Liver (tissue), 9 donors: Measurements from ENCODE around the gene IMPDH2. TPM values are rescaled to one million over a fixed set of nuclear protein-coding genes. Genes with fewer than 3 reads are reported as not detected.

Experiments used
- DNase-seq: peaks from one replicate; pipeline ENCODE4 v3.0.0-alpha.2; 2017; ENCODE audit warnings: low spot score
- H3K27ac ChIP-seq, 2 donors: one replicate each; pipeline ENCODE4 v1.7.0; 2013; ENCODE audit warnings: inconsistent platforms in 2 of 2, low read length in 2 of 2, control low read depth in 1 of 2, low read depth in 1 of 2, mild to moderate bottlenecking in 1 of 2
- H3K27me3 ChIP-seq, 4 donors: one replicate each; pipeline versions ENCODE4 v1.6.1 to v1.7.0; 2013; ENCODE audit warnings: low read length in 3 of 4, inconsistent platforms in 1 of 4, mild to moderate bottlenecking in 1 of 4, moderate library complexity in 1 of 4; ENCODE audit not compliant: control insufficient read depth in 4 of 4, insufficient read depth in 4 of 4
- H3K36me3 ChIP-seq, 4 donors: one replicate each; pipeline versions ENCODE4 v1.6.1 to v1.7.0; 2013; ENCODE audit warnings: low read length in 3 of 4, mild to moderate bottlenecking in 3 of 4, low read depth in 1 of 4, moderate library complexity in 1 of 4; ENCODE audit not compliant: control insufficient read depth in 4 of 4, insufficient read depth in 3 of 4
- H3K4me1 ChIP-seq, 4 donors: one replicate each; pipeline versions ENCODE4 v1.6.1 to v1.7.0; 2013; ENCODE audit warnings: low read length in 3 of 4, mild to moderate bottlenecking in 3 of 4, moderate library complexity in 1 of 4; ENCODE audit not compliant: control insufficient read depth in 4 of 4, insufficient read depth in 4 of 4
- H3K4me3 ChIP-seq, 3 donors: one replicate each; pipeline versions ENCODE4 v1.6.1 to v1.7.0; 2013; ENCODE audit warnings: low read length in 3 of 3, control low read depth in 1 of 3, low read depth in 1 of 3, mild to moderate bottlenecking in 1 of 3
- H3K9ac ChIP-seq, 2 donors: one replicate each; pipeline ENCODE4 v1.7.0; 2013; ENCODE audit warnings: low read length in 2 of 2, mild to moderate bottlenecking in 2 of 2, moderate library complexity in 2 of 2, control low read depth in 1 of 2, low read depth in 1 of 2
- H3K9me3 ChIP-seq, 4 donors: one replicate each; pipeline versions ENCODE4 v1.6.1 to v1.7.0; 2013; ENCODE audit warnings: low read length in 3 of 4; ENCODE audit not compliant: control insufficient read depth in 4 of 4
- ATF3 ChIP-seq: IDR thresholded peaks from 2 replicates; pipeline ENCODE4 v1.6.1; 2016; ENCODE audit warnings: antibody characterized with exemption
- CTCF ChIP-seq: fragments of 150-350 bp; IDR thresholded peaks from 2 replicates; pipeline ENCODE4 v1.5.1; 2017; ENCODE audit warnings: improper control_type of control experiment, low read depth, low read length; ENCODE audit not compliant: missing input control
- EGR1 ChIP-seq, 2 donors: IDR thresholded peaks; 2 replicates each; pipeline ENCODE4 v1.6.1; 2016 to 2018; ENCODE audit warnings: antibody characterized with exemption in 2 of 2, low read depth in 2 of 2
- FOXA1 ChIP-seq: IDR thresholded peaks from 2 replicates; pipeline ENCODE4 v1.6.1; 2016; ENCODE audit warnings: antibody characterized with exemption
- FOXA2 ChIP-seq: IDR thresholded peaks from 2 replicates; pipeline ENCODE4 v1.6.1; 2016; ENCODE audit warnings: antibody characterized with exemption
- GABPA ChIP-seq, 2 donors: IDR thresholded peaks in 1 of 2; conservative IDR thresholded peaks in 1 of 2; 2 replicates each; pipeline ENCODE4 v1.6.1; 2016; ENCODE audit warnings: antibody characterized with exemption in 2 of 2, mild to moderate bottlenecking in 1 of 2, moderate library complexity in 1 of 2
- HNF4A ChIP-seq, 2 donors: conservative IDR thresholded peaks; 2 replicates each; pipeline ENCODE4 v1.6.1; 2016; ENCODE audit warnings: antibody characterized with exemption in 2 of 2, mild to moderate bottlenecking in 2 of 2
- HNF4G ChIP-seq: IDR thresholded peaks from 2 replicates; pipeline ENCODE4 v1.6.1; 2016; ENCODE audit warnings: antibody characterized with exemption
- JUND ChIP-seq, 2 donors: IDR thresholded peaks; 2 replicates each; pipeline ENCODE4 v1.6.1; 2016; ENCODE audit warnings: antibody characterized with exemption in 2 of 2
- NR2F2 ChIP-seq: IDR thresholded peaks from 2 replicates; pipeline ENCODE4 v1.6.1; 2016; ENCODE audit warnings: antibody characterized with exemption
- RAD21 ChIP-seq, 2 donors: IDR thresholded peaks; 2 replicates each; pipeline ENCODE4 v1.6.1; 2016; ENCODE audit warnings: antibody characterized with exemption in 2 of 2, mild to moderate bottlenecking in 2 of 2
- REST ChIP-seq: IDR thresholded peaks from 2 replicates; pipeline ENCODE4 v1.6.1; 2016; ENCODE audit warnings: antibody characterized with exemption, mild to moderate bottlenecking
- RXRA ChIP-seq, 2 donors: IDR thresholded peaks; 2 replicates each; pipeline ENCODE4 v1.6.1; 2017 to 2018; ENCODE audit warnings: antibody characterized with exemption in 2 of 2, mild to moderate bottlenecking in 1 of 2
- SP1 ChIP-seq: IDR thresholded peaks from 2 replicates; pipeline ENCODE4 v1.6.1; 2018; ENCODE audit warnings: antibody characterized with exemption, mild to moderate bottlenecking
- TAF1 ChIP-seq: conservative IDR thresholded peaks from 2 replicates; pipeline ENCODE4 v1.6.1; 2016; ENCODE audit warnings: antibody characterized with exemption, mild to moderate bottlenecking
- YY1 ChIP-seq: IDR thresholded peaks from 2 replicates; pipeline ENCODE4 v1.6.1; 2016; ENCODE audit warnings: antibody characterized with exemption, mild to moderate bottlenecking
- WGBS: extraction: QIAGEN DNeasy Blood & Tissue Kit; methylation state at CpG from one replicate; pipeline ENCODE4 v1.1.7; 2013; 5-methylcytosine and 5-hydroxymethylcytosine counted together
- polyA plus RNA-seq, 2 donors: library from polyadenylated mRNA; stranded (reverse) in 1 of 2; unstranded in 1 of 2; fragments of 200-250 nt in 1 of 2; fragments of >200 nt in 1 of 2; fragmentation: Nextera tagmentation in 1 of 2; extraction: Ambion mirVana in 1 of 2; gene quantifications; one replicate each; pipeline versions ENCODE4 v1.2.1 to v1.2.3, GENCODE V29; 2013 to 2015
- total RNA-seq, 2 donors: library from RNA; depleted of rRNA; stranded (reverse); fragments of >200 nt; gene quantifications; one replicate each; pipeline ENCODE4 v1.2.3, GENCODE V29; 2014
- TF ChIP-seq, protein P1 (sequence below): IDR thresholded peaks from 2 replicates; pipeline ENCODE4 v1.6.1; 2016; ENCODE audit warnings: antibody characterized with exemption
- TF ChIP-seq, protein P2 (sequence below): IDR thresholded peaks from 2 replicates; pipeline ENCODE4 v1.6.1; 2016; ENCODE audit warnings: antibody characterized with exemption
- donor health status: healthy.
- donor health status: healthy.
- donor health status: healthy.
- donor health status: healthy.
- donor health status: healthy.

The IMPDH2 gene
- total and polyA plus RNA-seq, 4 donors, result 20.9 to 182 (median 39.7) TPM

GRCh38 chr3:49025793-49026520 lies 3.2 kb downstream of the IMPDH2 start:
- Histone ChIP-seq H3K4me3 (no peak overlapping the region), H3K9me3 (no peaks in the 10 kb centered on the region), H3K4me1 (peaks cover 6 to 33% (median 25%) of the 10 kb centered on the region in 4 donors), H3K27me3 (no peaks in the 10 kb centered on the region), H3K36me3 (peaks cover 0 to 34% (median 22%) of the 10 kb centered on the region in 4 donors), H3K27ac (no peak overlapping the region), H3K9ac (no peak overlapping the region)
- no peak for DNase-seq
- WGBS, result 94% methylated on average over 8 of the region's 8 CpGs
- TF ChIP-seq TAF1, result no peak
- no peak for TF ChIP-seq REST
- no peak for TF ChIP-seq FOXA2
- no peak for TF ChIP-seq JUND (IDR thresholded peaks at IDR 0.05)
- no peak for TF ChIP-seq GABPA (IDR thresholded peaks at IDR 0.05 in 1 of 2, conservative IDR thresholded peaks at IDR 0.05 in 1 of 2)
- no peak for TF ChIP-seq HNF4G
- TF ChIP-seq HNF4A (conservative IDR thresholded peaks at IDR 0.05), result no peak
- TF ChIP-seq, protein P1, sequence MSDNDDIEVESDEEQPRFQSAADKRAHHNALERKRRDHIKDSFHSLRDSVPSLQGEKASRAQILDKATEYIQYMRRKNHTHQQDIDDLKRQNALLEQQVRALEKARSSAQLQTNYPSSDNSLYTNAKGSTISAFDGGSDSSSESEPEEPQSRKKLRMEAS, result no peak
- TF ChIP-seq NR2F2, result no peak
- TF ChIP-seq ATF3, result no peak
- TF ChIP-seq, protein P2, sequence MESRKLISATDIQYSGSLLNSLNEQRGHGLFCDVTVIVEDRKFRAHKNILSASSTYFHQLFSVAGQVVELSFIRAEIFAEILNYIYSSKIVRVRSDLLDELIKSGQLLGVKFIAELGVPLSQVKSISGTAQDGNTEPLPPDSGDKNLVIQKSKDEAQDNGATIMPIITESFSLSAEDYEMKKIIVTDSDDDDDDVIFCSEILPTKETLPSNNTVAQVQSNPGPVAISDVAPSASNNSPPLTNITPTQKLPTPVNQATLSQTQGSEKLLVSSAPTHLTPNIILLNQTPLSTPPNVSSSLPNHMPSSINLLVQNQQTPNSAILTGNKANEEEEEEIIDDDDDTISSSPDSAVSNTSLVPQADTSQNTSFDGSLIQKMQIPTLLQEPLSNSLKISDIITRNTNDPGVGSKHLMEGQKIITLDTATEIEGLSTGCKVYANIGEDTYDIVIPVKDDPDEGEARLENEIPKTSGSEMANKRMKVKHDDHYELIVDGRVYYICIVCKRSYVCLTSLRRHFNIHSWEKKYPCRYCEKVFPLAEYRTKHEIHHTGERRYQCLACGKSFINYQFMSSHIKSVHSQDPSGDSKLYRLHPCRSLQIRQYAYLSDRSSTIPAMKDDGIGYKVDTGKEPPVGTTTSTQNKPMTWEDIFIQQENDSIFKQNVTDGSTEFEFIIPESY, result no peak
- TF ChIP-seq SP1, result no peak
- no peak for TF ChIP-seq RAD21 (IDR thresholded peaks at IDR 0.05)
- no peak for TF ChIP-seq YY1
- TF ChIP-seq FOXA1, result no peak
- no peak for TF ChIP-seq CTCF
- no peak for TF ChIP-seq EGR1 (IDR thresholded peaks at IDR 0.05; ENCODE audit: low read depth in 2 of 2)
- TF ChIP-seq RXRA (IDR thresholded peaks at IDR 0.05), result no peak
